SK-N-SH (cell line): ENCODE measurements around the gene JMJD6. TPM values are rescaled to one million over a fixed set of nuclear protein-coding genes. Genes with fewer than 3 reads are reported as not detected.
A peak's percentile ranks its signal among the peaks of the same experiment; 100 is the strongest.

Experiments used
- CTCF ChIA-PET: fragments of 300-600, 350-600 bp; formaldehyde crosslinking; extraction: SDS; loops from one replicate; lab custom pipeline; 2021; lab: Yijun Ruan, JAX
- POLR2A ChIA-PET: fragments of 350-600 bp; sonication (Branson Sonifier 250); formaldehyde crosslinking; extraction: SDS; loops from one replicate; lab custom pipeline; 2020; ENCODE audit warnings: antibody characterized with exemption, inconsistent platforms; lab: Yijun Ruan, JAX
- DNase-seq: peaks from one replicate; pipeline ENCODE4 v3.0.0; 2012
- H2AFZ ChIP-seq: fragments of 200-600 bp; sonication (generic); 2 replicates; pipeline ENCODE4 v1.8.1; 2016; ENCODE audit warnings: antibody characterized with exemption, mild to moderate bottlenecking, low read depth
- H3F3A ChIP-seq: fragments of 200-600 bp; sonication (generic); replicated peaks from 2 replicates; pipeline ENCODE3; 2016; ENCODE audit warnings: antibody characterized with exemption, mild to moderate bottlenecking; ENCODE audit not compliant: insufficient read depth
- H3K27ac ChIP-seq, 2 experiments: fragments of 200-500 bp in 1 of 2; fragments of 200-600 bp in 1 of 2; sonication (Bioruptor generic) in 1 of 2; sonication (generic), shearing (Covaris generic) in 1 of 2; 2 replicates each; pipeline versions ENCODE4 v1.5.1 to v1.6.1; 2014 to 2016; ENCODE audit warnings: low read depth in 2 of 2, inconsistent platforms in 1 of 2, low read length in 1 of 2, mild to moderate bottlenecking in 1 of 2, mixed read lengths in 1 of 2
- H3K27me3 ChIP-seq: fragments of 200-600 bp; sonication (generic), shearing (Covaris generic); 2 replicates; pipeline ENCODE4 v1.6.1; 2016; ENCODE audit warnings: mixed run types; ENCODE audit not compliant: insufficient read depth
- H3K36me3 ChIP-seq, 2 experiments: fragments of 200-500 bp in 1 of 2; fragments of 200-600 bp in 1 of 2; sonication (Bioruptor generic) in 1 of 2; sonication (generic) in 1 of 2; replicated peaks in 1 of 2; 2 replicates each; pipeline versions ENCODE3 to v1.5.1; 2014 to 2016; ENCODE audit warnings: low read length in 1 of 2, mild to moderate bottlenecking in 1 of 2; ENCODE audit not compliant: insufficient read depth in 2 of 2, control insufficient read depth in 1 of 2
- H3K4me1 ChIP-seq, 2 experiments: fragments of 200-500 bp in 1 of 2; fragments of 200-600 bp in 1 of 2; sonication (Bioruptor generic) in 1 of 2; sonication (generic), shearing (Covaris generic) in 1 of 2; 2 replicates each; pipeline versions ENCODE4 v1.5.1 to v1.6.1; 2014 to 2016; ENCODE audit warnings: low read depth in 1 of 2, low read length in 1 of 2, mixed run types in 1 of 2; ENCODE audit not compliant: insufficient read depth in 2 of 2, control insufficient read depth in 1 of 2
- H3K4me2 ChIP-seq: fragments of 200-600 bp; sonication (generic), shearing (Covaris generic); 2 replicates; pipeline ENCODE4 v1.6.1; 2017; ENCODE audit warnings: mixed run types
- H3K4me3 ChIP-seq, 2 experiments: fragments of 200-500 bp in 1 of 2; fragments of 200-600 bp in 1 of 2; sonication (Bioruptor generic) in 1 of 2; sonication (generic), shearing (Covaris generic) in 1 of 2; 2 replicates each; pipeline versions ENCODE4 v1.5.1 to v1.8.1; 2014 to 2016; ENCODE audit warnings: low read depth in 2 of 2, inconsistent platforms in 1 of 2, low read length in 1 of 2, mild to moderate bottlenecking in 1 of 2, mixed read lengths in 1 of 2, moderate library complexity in 1 of 2
- H3K79me2 ChIP-seq: fragments of 200-600 bp; sonication (generic); 2 replicates; pipeline ENCODE4 v1.8.1; 2017; ENCODE audit warnings: mild to moderate bottlenecking; ENCODE audit not compliant: insufficient read depth
- H3K9ac ChIP-seq: fragments of 200-600 bp; sonication (generic); 2 replicates; pipeline ENCODE4 v1.6.1; 2017; ENCODE audit warnings: mixed run types
- H3K9me2 ChIP-seq: fragments of 200-600 bp; sonication (generic); 2 replicates; pipeline ENCODE4 v1.6.1; 2017; ENCODE audit warnings: mixed run types
- H3K9me3 ChIP-seq: fragments of 200-600 bp; sonication (generic); 2 replicates; pipeline ENCODE4 v1.6.1; 2017; ENCODE audit warnings: mixed run types, mild to moderate bottlenecking, moderate library complexity
- H4K20me1 ChIP-seq: fragments of 200-600 bp; sonication (generic); 2 replicates; pipeline ENCODE4 v1.6.1; 2017; ENCODE audit warnings: mild to moderate bottlenecking, mixed run types; ENCODE audit not compliant: insufficient read depth
- CTCF ChIP-seq: fragments of 200-600 bp; sonication (generic); IDR thresholded peaks from 2 replicates; pipeline ENCODE4 v1.6.1; 2017; ENCODE audit warnings: antibody characterized with exemption, mild to moderate bottlenecking, moderate library complexity
- EP300 ChIP-seq, 2 experiments: IDR thresholded peaks; 2 replicates each; pipeline versions ENCODE4 v1.4.0 to v1.6.1; 2012; ENCODE audit warnings: borderline replicate concordance in 1 of 2, low read depth in 1 of 2, low read length in 1 of 2
- FOXM1 ChIP-seq: IDR thresholded peaks from 2 replicates; pipeline ENCODE4 v1.4.0; 2012; ENCODE audit warnings: low read depth, mild to moderate bottlenecking
- GABPA ChIP-seq: IDR thresholded peaks from 2 replicates; pipeline ENCODE4 v1.4.0; 2012; ENCODE audit warnings: low read depth, mild to moderate bottlenecking
- IRF3 ChIP-seq: fragments of 150-350 bp; IDR thresholded peaks from 2 replicates; pipeline ENCODE4 v1.6.1; 2016; ENCODE audit warnings: mild to moderate bottlenecking, low read depth, low read length
- MAX ChIP-seq: IDR thresholded peaks from 2 replicates; pipeline ENCODE4 v1.4.0; 2012; ENCODE audit warnings: low read depth
- MEF2A ChIP-seq: IDR thresholded peaks from 2 replicates; pipeline ENCODE4 v1.4.0; 2012; ENCODE audit warnings: low read depth, borderline replicate concordance
- NFIC ChIP-seq: IDR thresholded peaks from 2 replicates; pipeline ENCODE4 v1.4.0; 2012; ENCODE audit warnings: borderline replicate concordance
- REST ChIP-seq: IDR thresholded peaks from 2 replicates; pipeline ENCODE4 v1.6.1; 2012; ENCODE audit warnings: mild to moderate bottlenecking, low read depth, low read length, moderate library complexity
- RXRA ChIP-seq: IDR thresholded peaks from 2 replicates; pipeline ENCODE4 v1.4.0; 2012; ENCODE audit warnings: low read depth, mild to moderate bottlenecking, borderline replicate concordance
- TAF1 ChIP-seq: IDR thresholded peaks from 2 replicates; pipeline ENCODE4 v1.6.1; 2012; ENCODE audit warnings: low read depth, mild to moderate bottlenecking, low read length, moderate library complexity, borderline replicate concordance
- TCF12 ChIP-seq: IDR thresholded peaks from 2 replicates; pipeline ENCODE4 v1.4.0; 2012
- USF1 ChIP-seq: IDR thresholded peaks from 2 replicates; pipeline ENCODE4 v1.4.0; 2012; ENCODE audit warnings: low read depth, borderline replicate concordance
- ZBTB33 ChIP-seq: IDR thresholded peaks from 2 replicates; pipeline ENCODE4 v1.4.0; 2012; ENCODE audit warnings: low read depth, borderline replicate concordance
- WGBS: methylation state at CpG from one replicate; pipeline ENCODE4 v1.1.6; 2017; ENCODE audit warnings: low lambda C conversion rate; 5-methylcytosine and 5-hydroxymethylcytosine counted together
- polyA plus RNA-seq, 3 experiments: library from polyadenylated mRNA; depleted of rRNA; stranded (reverse); fragments of >200 nt; gene quantifications; 2 replicates each; pipeline ENCODE4 v1.2.3, GENCODE V29; 2012

Gene JMJD6
- polyA plus RNA-seq, 1 of the 3 experiments (the other 2 are of a cell fraction): 23.3 TPM

GRCh38 chr17:76687298-76688164, 38.9 kb downstream of the JMJD6 start:
- H3K4me2 ChIP-seq: no peak overlapping the region
- no peaks in the 10 kb centered on the region for H3K9me3 ChIP-seq
- H3K27me3 ChIP-seq: no peaks in the 10 kb centered on the region
- H4K20me1 ChIP-seq: peaks cover 18% of the 10 kb centered on the region
- peaks cover 4% of the 10 kb centered on the region for H3F3A ChIP-seq
- no peak overlapping the region for H3K4me3 ChIP-seq
- TF ChIP-seq IRF3 (no peak), MAX (no peak), TCF12 (no peak), CTCF (no peak), ZBTB33 (no peak), TAF1 (no peak), FOXM1 (no peak), RXRA (no peak), USF1 (no peak), MEF2A (no peak), EP300 (IDR thresholded peaks at IDR 0.05; ENCODE audit: borderline replicate concordance in 1 of 2, low read depth in 1 of 2, low read length in 1 of 2) (no peak), NFIC (no peak), REST (no peak), GABPA (no peak)
- DNase-seq: no peak
- no peaks in the 10 kb centered on the region for H3K9me2 ChIP-seq
- CTCF ChIA-PET: interaction anchor here (0.6 to 12.2 kb wide), 11 partner anchors 10 to 379 kb away, joined by 3 to 255 read pairs (median 5); partner anchors contain the start of gene MXRA7
- no peak overlapping the region for H2AFZ ChIP-seq
- H3K4me1 ChIP-seq: peaks cover 0 to 20% of the 10 kb centered on the region in 2 experiments; a peak in 1 of 4 replicates
- peaks cover 12 to 30% of the 10 kb centered on the region in 2 experiments for H3K36me3 ChIP-seq
- H3K27ac ChIP-seq: peak overlapping the region in 1 of 2 experiments; percentile 13; a peak in 2 of 4 replicates
- POLR2A ChIA-PET: interaction anchor here (1.1 to 2.3 kb wide), 2 partner anchors 10 to 133 kb away, joined by 3 to 8 read pairs; no protein-coding TSS in a partner anchor
- 88% methylated on average over 26 of the region's 26 CpGs for WGBS
- H3K79me2 ChIP-seq: peaks cover 40% of the 10 kb centered on the region
- H3K9ac ChIP-seq: no peak overlapping the region
